Keratinocyte (primary cell): ENCODE results near the gene CTNNBL1. TPM values are rescaled to one million over a fixed set of nuclear protein-coding genes. Genes with fewer than 3 reads are reported as not detected.

Source experiments
- DNase-seq: peaks from one replicate; pipeline ENCODE4 v3.0.0-alpha.2; 2011; ENCODE audit warnings: low read depth, missing footprints, low spot score
- FAIRE-seq: peaks from 2 replicates; lab custom pipeline; 2011; peaks lifted over from hg19 to GRCh38; lab: Jason Lieb, UNC
- H2AFZ ChIP-seq: 2 replicates; pipeline ENCODE4 v1.6.0; 2012; ENCODE audit warnings: low read length, control low read depth, inconsistent platforms; ENCODE audit not compliant: control insufficient read depth
- H3K27ac ChIP-seq: 2 replicates; pipeline ENCODE4 v1.5.1; 2011; ENCODE audit warnings: low read length; ENCODE audit not compliant: control insufficient read depth, insufficient read depth
- H3K27me3 ChIP-seq: 3 replicates; pipeline ENCODE4 v1.6.0; 2011; ENCODE audit warnings: low read length; ENCODE audit not compliant: control insufficient read depth, insufficient read depth; ENCODE audit errors: extremely low read depth
- H3K36me3 ChIP-seq, 2 experiments: 2 replicates in 1 of 2; 3 replicates in 1 of 2; pipeline ENCODE4 v1.5.1; 2011; ENCODE audit warnings: low read length in 2 of 2, mild to moderate bottlenecking in 1 of 2; ENCODE audit not compliant: control insufficient read depth in 2 of 2, insufficient read depth in 2 of 2; ENCODE audit errors: extremely low read depth in 1 of 2
- H3K4me1 ChIP-seq: 3 replicates; pipeline ENCODE4 v1.5.1; 2011; ENCODE audit warnings: low read length; ENCODE audit not compliant: control insufficient read depth, insufficient read depth; ENCODE audit errors: extremely low read depth
- H3K4me2 ChIP-seq: 3 replicates; pipeline ENCODE4 v1.6.0; 2011; ENCODE audit warnings: low read depth, low read length; ENCODE audit not compliant: control insufficient read depth, insufficient read depth; ENCODE audit errors: extremely low read depth
- H3K4me3 ChIP-seq, 3 experiments: fragments of 200-600 bp in 1 of 3; sonication (generic) in 1 of 3; 2 replicates in 2 of 3; 3 replicates in 1 of 3; pipeline ENCODE4 v1.5.1; 2011 to 2016; ENCODE audit warnings: low read length in 3 of 3, mild to moderate bottlenecking in 3 of 3, control low read depth in 2 of 3, inconsistent platforms in 1 of 3, low read depth in 1 of 3, mixed read lengths in 1 of 3, mixed run types in 1 of 3, moderate library complexity in 1 of 3; ENCODE audit not compliant: control insufficient read depth in 2 of 3, insufficient read depth in 2 of 3; ENCODE audit errors: extremely low read depth in 1 of 3
- H3K79me2 ChIP-seq: 2 replicates; pipeline ENCODE4 v1.6.0; 2012; ENCODE audit warnings: low read length; ENCODE audit not compliant: control insufficient read depth, insufficient read depth
- H3K9ac ChIP-seq: 3 replicates; pipeline ENCODE4 v1.6.0; 2011; ENCODE audit warnings: low read length; ENCODE audit not compliant: control insufficient read depth, insufficient read depth; ENCODE audit errors: extremely low read depth
- H3K9me1 ChIP-seq: 3 replicates; pipeline ENCODE4 v1.6.0; 2011; ENCODE audit warnings: low read length; ENCODE audit not compliant: control insufficient read depth, insufficient read depth; ENCODE audit errors: extremely low read depth
- H3K9me3 ChIP-seq: 2 replicates; pipeline ENCODE4 v1.5.1; 2012; ENCODE audit warnings: low read depth, low read length; ENCODE audit not compliant: control insufficient read depth
- H4K20me1 ChIP-seq: 3 replicates; pipeline ENCODE4 v1.6.0; 2011; ENCODE audit warnings: low read length; ENCODE audit not compliant: control insufficient read depth, insufficient read depth; ENCODE audit errors: extremely low read depth
- EZH2 ChIP-seq: IDR thresholded peaks from one replicate; pipeline ENCODE4 v1.6.1; 2012; ENCODE audit warnings: inconsistent platforms, mild to moderate bottlenecking, low read length, moderate library complexity
- dilution Hi-C: fragments of 300-500 bp; cut with MboI; formaldehyde crosslinking; loops from one replicate; pipeline ENCODE4 v1.7.0; 2020; ENCODE audit warnings: low sequenced_read_pairs; ENCODE audit not compliant: extremely low pct_ligation_motif_present
- polyA plus RNA-seq, 5 experiments: library from polyadenylated mRNA; depleted of rRNA in 3 of 5; stranded (reverse) in 3 of 5; stranded (forward) in 1 of 5; unstranded in 1 of 5; fragments of >200 nt; gene quantifications; 1 replicate in 1 of 5; 2 replicates in 3 of 5; 3 replicates in 1 of 5; pipeline versions ENCODE4 v1.2.1 to v1.2.3, GENCODE V29; 2011 to 2012; ENCODE audit warnings: missing spikeins in 2 of 5, low read depth in 1 of 5, low replicate concordance in 1 of 5
- TF ChIP-seq, protein P1 (sequence below), 3 experiments: IDR thresholded peaks in 1 of 3; conservative IDR thresholded peaks in 1 of 3; optimal IDR thresholded peaks in 1 of 3; 2 replicates in 2 of 3; 3 replicates in 1 of 3; pipeline versions ENCODE3 to v1.5.1; 2011; ENCODE audit warnings: low read length in 3 of 3, mild to moderate bottlenecking in 3 of 3, moderate library complexity in 2 of 3, control low read depth in 1 of 3, inconsistent platforms in 1 of 3; ENCODE audit not compliant: insufficient read depth in 2 of 3; ENCODE audit errors: extremely low read depth in 1 of 3

Gene CTNNBL1
- polyA plus RNA-seq, 1 donor (not counting 4 experiments of a cell fraction or from before 2014, with no cell fraction given), result 37.0 TPM

DNA sequence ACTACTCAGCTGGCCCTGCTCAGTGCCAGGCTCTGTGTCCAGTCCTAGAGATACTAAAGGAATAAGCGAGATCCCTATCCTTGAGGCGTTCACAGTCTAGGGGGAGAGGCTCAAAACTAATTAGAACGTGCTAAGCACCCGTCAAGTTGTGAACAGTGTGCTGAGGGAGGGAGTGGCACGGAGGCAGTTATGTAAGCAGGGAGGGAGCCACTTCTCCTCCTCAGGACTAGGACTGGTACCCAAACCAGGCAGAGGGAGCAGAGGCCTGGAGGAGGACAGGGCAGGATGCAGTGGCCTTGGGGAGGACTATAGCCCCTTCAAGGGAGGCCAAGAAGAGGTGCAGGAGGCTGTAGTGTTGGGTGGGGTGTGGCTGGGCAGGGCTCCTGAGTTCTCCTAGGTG, 169.5 kb downstream of the CTNNBL1 start:
- peaks cover 10 to 22% of the 10 kb centered on the region in 2 experiments for H3K36me3 ChIP-seq
- no peaks in the 10 kb centered on the region for H3K27me3 ChIP-seq
- no peaks in the 10 kb centered on the region for H3K79me2 ChIP-seq
- dilution Hi-C loops, result no loop called here
- no peak overlapping the region for H3K9ac ChIP-seq
- no peaks in the 10 kb centered on the region for H4K20me1 ChIP-seq
- H3K27ac ChIP-seq, result no peak overlapping the region
- no peaks in the 10 kb centered on the region for H3K9me3 ChIP-seq
- no peak for FAIRE-seq
- no peak overlapping the region for H3K4me2 ChIP-seq
- no peak overlapping the region for H3K4me3 ChIP-seq
- TF ChIP-seq, protein P1, sequence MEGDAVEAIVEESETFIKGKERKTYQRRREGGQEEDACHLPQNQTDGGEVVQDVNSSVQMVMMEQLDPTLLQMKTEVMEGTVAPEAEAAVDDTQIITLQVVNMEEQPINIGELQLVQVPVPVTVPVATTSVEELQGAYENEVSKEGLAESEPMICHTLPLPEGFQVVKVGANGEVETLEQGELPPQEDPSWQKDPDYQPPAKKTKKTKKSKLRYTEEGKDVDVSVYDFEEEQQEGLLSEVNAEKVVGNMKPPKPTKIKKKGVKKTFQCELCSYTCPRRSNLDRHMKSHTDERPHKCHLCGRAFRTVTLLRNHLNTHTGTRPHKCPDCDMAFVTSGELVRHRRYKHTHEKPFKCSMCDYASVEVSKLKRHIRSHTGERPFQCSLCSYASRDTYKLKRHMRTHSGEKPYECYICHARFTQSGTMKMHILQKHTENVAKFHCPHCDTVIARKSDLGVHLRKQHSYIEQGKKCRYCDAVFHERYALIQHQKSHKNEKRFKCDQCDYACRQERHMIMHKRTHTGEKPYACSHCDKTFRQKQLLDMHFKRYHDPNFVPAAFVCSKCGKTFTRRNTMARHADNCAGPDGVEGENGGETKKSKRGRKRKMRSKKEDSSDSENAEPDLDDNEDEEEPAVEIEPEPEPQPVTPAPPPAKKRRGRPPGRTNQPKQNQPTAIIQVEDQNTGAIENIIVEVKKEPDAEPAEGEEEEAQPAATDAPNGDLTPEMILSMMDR (optimal IDR thresholded peaks at IDR 0.05 in 1 of 3, IDR thresholded peaks at IDR 0.05 in 1 of 3, conservative IDR thresholded peaks at IDR 0.05 in 1 of 3; ENCODE audit: extremely low read depth in 1 of 3, insufficient read depth in 2 of 3, low read length in 3 of 3), result no peak
- TF ChIP-seq EZH2, result no peak
- no peaks in the 10 kb centered on the region for H3K9me1 ChIP-seq
- no peak overlapping the region for H2AFZ ChIP-seq
- no peaks in the 10 kb centered on the region for H3K4me1 ChIP-seq
- no peak for DNase-seq

DNA sequence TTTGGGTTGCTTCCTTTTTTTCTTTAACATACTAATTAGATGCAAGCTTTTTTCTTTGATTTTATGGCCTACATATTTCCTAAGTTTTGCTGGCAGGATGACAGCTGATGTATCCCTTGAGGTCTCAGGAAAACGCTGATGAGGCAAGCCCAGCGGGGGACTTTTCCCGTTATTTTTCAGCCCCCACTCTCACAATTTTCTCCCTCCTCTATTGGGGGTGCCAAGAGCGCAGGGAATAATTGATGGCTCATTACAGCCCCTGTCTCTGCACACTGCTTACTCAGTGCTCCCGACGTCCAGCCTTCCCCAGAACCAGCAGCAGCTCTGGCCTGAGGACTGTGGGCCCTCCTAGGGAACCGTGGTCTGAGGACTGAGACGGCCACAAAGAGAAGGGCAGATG, 170.5 kb downstream of the CTNNBL1 start:
- H3K9me1 ChIP-seq, result no peaks in the 10 kb centered on the region
- FAIRE-seq (no peak), DNase-seq (no peak)
- no peaks in the 10 kb centered on the region for H3K4me1 ChIP-seq
- no peak overlapping the region for H3K27ac ChIP-seq
- no peaks in the 10 kb centered on the region for H4K20me1 ChIP-seq
- H3K9ac ChIP-seq, result no peak overlapping the region
- H3K4me2 ChIP-seq, result no peak overlapping the region
- no peak overlapping the region for H2AFZ ChIP-seq
- dilution Hi-C loops, result no loop called here
- H3K4me3 ChIP-seq, result no peak overlapping the region
- TF ChIP-seq, protein P1 (optimal IDR thresholded peaks at IDR 0.05 in 1 of 3, IDR thresholded peaks at IDR 0.05 in 1 of 3, conservative IDR thresholded peaks at IDR 0.05 in 1 of 3; ENCODE audit: extremely low read depth in 1 of 3, insufficient read depth in 2 of 3, low read length in 3 of 3), result no peak
- TF ChIP-seq EZH2, result no peak
- no peaks in the 10 kb centered on the region for H3K9me3 ChIP-seq
- H3K79me2 ChIP-seq, result no peaks in the 10 kb centered on the region
- peaks cover 15 to 22% of the 10 kb centered on the region in 2 experiments for H3K36me3 ChIP-seq
- H3K27me3 ChIP-seq, result no peaks in the 10 kb centered on the region
